SK-N-MC (cell line): Measurements from ENCODE around the gene SULT2B1.

ENCODE experiments used
- EZH2 ChIP-seq: fragments of 200-600 bp; sonication (generic); IDR thresholded peaks from one replicate; pipeline ENCODE4 v1.6.1; 2017; ENCODE audit warnings: antibody characterized with exemption
- FOXP2 ChIP-seq: optimal IDR thresholded peaks from 2 replicates; pipeline ENCODE3; 2011; ENCODE audit warnings: mild to moderate bottlenecking, moderate library complexity; ENCODE audit not compliant: insufficient read depth; ENCODE audit errors: extremely low read length, control extremely low read depth
- POLR2AphosphoS5 ChIP-seq: IDR thresholded peaks from 2 replicates; pipeline ENCODE4 v1.6.1; 2012; ENCODE audit warnings: mild to moderate bottlenecking, low read depth, low read length, borderline replicate concordance

GRCh38 chr19:48627865-48628314 is 75.9 kb downstream of the SULT2B1 start:
- no peak for TF ChIP-seq FOXP2
- no peak for TF ChIP-seq EZH2
- TF ChIP-seq POLR2AphosphoS5, result no peak
